Naive thymus-derived CD8-positive, alpha-beta T cell (primary cell): ENCODE measurements around the gene LRRC8D. TPM values are rescaled to one million over a fixed set of nuclear protein-coding genes. Genes with fewer than 3 reads are reported as not detected.

Source experiments
- ATAC-seq, 2 donors: fragments of 150-1000 bp; cut with Tn5 transposase in 1 of 2; sonication (Bioruptor Pico), chemical (Tn5 transposase) in 1 of 2; 1 replicate in 1 of 2; 2 replicates in 1 of 2; pipeline ENCODE4 v1.10.0; 2021; ENCODE audit warnings: mild to moderate bottlenecking in 2 of 2, moderate library complexity in 2 of 2
- POLR2A ChIA-PET: fragments of 350-600 bp; sonication (Branson Sonifier 250); formaldehyde crosslinking; loops from one replicate; lab custom pipeline; 2021; ENCODE audit warnings: antibody characterized with exemption; lab: Charles Lee
- DNase-seq, 10 donors: peaks; one replicate each; pipeline versions ENCODE4 v3.0.0 to v3.0.0-alpha.2; 2020 to 2022
- H3K27ac Mint-ChIP-seq, 10 donors: one replicate each; pipeline ENCODE4 v1.8.0; 2020 to 2022; ENCODE audit warnings: mild to moderate bottlenecking in 10 of 10, mixed read lengths in 10 of 10, moderate library complexity in 4 of 10, inconsistent platforms in 1 of 10
- H3K27me3 Mint-ChIP-seq, 5 donors: one replicate each; pipeline ENCODE4 v1.8.0; 2021 to 2022; ENCODE audit warnings: mixed read lengths in 5 of 5
- H3K36me3 Mint-ChIP-seq, 3 donors: one replicate each; pipeline ENCODE4 v1.8.0; 2020 to 2022; ENCODE audit warnings: mixed read lengths in 3 of 3, mild to moderate bottlenecking in 2 of 3, inconsistent platforms in 1 of 3
- H3K4me1 Mint-ChIP-seq, 4 donors: one replicate each; pipeline ENCODE4 v1.8.0; 2021 to 2022; ENCODE audit warnings: mixed read lengths in 4 of 4
- H3K4me3 Mint-ChIP-seq, 10 donors: one replicate each; pipeline ENCODE4 v1.8.0; 2020 to 2022; ENCODE audit warnings: mild to moderate bottlenecking in 10 of 10, mixed read lengths in 10 of 10, moderate library complexity in 6 of 10, inconsistent platforms in 1 of 10
- H3K9me3 Mint-ChIP-seq, 9 donors: one replicate each; pipeline ENCODE4 v1.8.0; 2020 to 2022; ENCODE audit warnings: mixed read lengths in 9 of 9, mild to moderate bottlenecking in 3 of 9, inconsistent platforms in 1 of 9, moderate library complexity in 1 of 9
- polyA plus RNA-seq, 3 donors: library from polyadenylated mRNA; unstranded; fragments of 300-500 nt; fragmentation: Illumina TruSeq; gene quantifications; one replicate each; pipeline ENCODE4 v1.2.3, GENCODE V29; 2021
- total RNA-seq, 8 experiments: library from RNA in 2 of 8; stranded (reverse) in 2 of 8; gene quantifications; one replicate each; pipeline ENCODE4 v1.2.3 and lab custom pipeline; 2021 to 2026

LRRC8D gene
- total and polyA plus RNA-seq, 5 experiments from 2014 or later = 37.1 to 60.0 (median 42.3) TPM

- Mint-ChIP-seq H3K4me1 (peaks cover 0 to 7% (median 3%) of the 10 kb centered on the region in 4 donors), H3K9me3 (no peaks in the 10 kb centered on the region), H3K27me3 (peaks cover 0 to 2% (median 0%) of the 10 kb centered on the region in 5 donors), H3K4me3 (no peak overlapping the region), H3K36me3 (peaks cover 0 to 4% (median 0%) of the 10 kb centered on the region in 3 donors), H3K27ac (no peak overlapping the region)
- no peak for ATAC-seq
- POLR2A ChIA-PET = interaction anchor here (0.6 to 1.0 kb wide), 3 partner anchors 11 to 156 kb away, joined by 3 to 4 read pairs (median 3); no protein-coding TSS in a partner anchor
- DNase-seq = no peak
These were observed 11.3 kb upstream of the LRRC8D start for GRCh38 chr1:89809556-89809955.

- ATAC-seq (no peak), DNase-seq (no peak)
- Mint-ChIP-seq H3K27me3 (peaks cover 0 to 2% (median 2%) of the 10 kb centered on the region in 5 donors), H3K4me1 (peaks cover 3 to 13% (median 9%) of the 10 kb centered on the region in 4 donors), H3K36me3 (peaks cover 0 to 4% (median 0%) of the 10 kb centered on the region in 3 donors), H3K9me3 (no peaks in the 10 kb centered on the region), H3K27ac (no peak overlapping the region), H3K4me3 (no peak overlapping the region)
- POLR2A ChIA-PET = interaction anchor here (0.6 kb wide), 1 partner anchor 57 kb away, joined by 3 read pairs; no protein-coding TSS in a partner anchor
These were observed 10.5 kb upstream of the LRRC8D start for GRCh38 chr1:89810302-89810701.

- Mint-ChIP-seq H3K27ac (peak overlapping the region in 1 of 10 donors; percentile 10), H3K36me3 (peaks cover 0 to 4% (median 0%) of the 10 kb centered on the region in 3 donors), H3K9me3 (no peaks in the 10 kb centered on the region), H3K4me3 (no peak overlapping the region), H3K27me3 (peaks cover 0 to 2% (median 2%) of the 10 kb centered on the region in 5 donors), H3K4me1 (peaks cover 7 to 19% (median 13%) of the 10 kb centered on the region in 4 donors)
- DNase-seq (no peak), ATAC-seq (no peak)
- POLR2A ChIA-PET = no interaction called here
These were observed 10.0 kb upstream of the LRRC8D start for GRCh38 chr1:89810880-89811279.

GRCh38 chr1:89812992-89813391 is 7.8 kb upstream of the LRRC8D start:
- Mint-ChIP-seq H3K4me3 (no peak overlapping the region), H3K27me3 (peaks cover 0 to 2% (median 2%) of the 10 kb centered on the region in 5 donors), H3K9me3 (no peaks in the 10 kb centered on the region), H3K27ac (peak overlapping the region in 1 of 10 donors; percentile 13), H3K4me1 (peaks cover 12 to 22% (median 15%) of the 10 kb centered on the region in 4 donors), H3K36me3 (peaks cover 0 to 4% (median 0%) of the 10 kb centered on the region in 3 donors)
- no peak for ATAC-seq
- POLR2A ChIA-PET = interaction anchor here (1.1 kb wide), 1 partner anchor 31 kb away, joined by 3 read pairs; no protein-coding TSS in a partner anchor
- DNase-seq = no peak

- ATAC-seq = no peak
- Mint-ChIP-seq H3K36me3 (peaks cover 0 to 4% (median 0%) of the 10 kb centered on the region in 3 donors), H3K27me3 (peaks cover 0 to 2% (median 0%) of the 10 kb centered on the region in 5 donors), H3K9me3 (no peaks in the 10 kb centered on the region), H3K27ac (no peak overlapping the region), H3K4me3 (no peak overlapping the region), H3K4me1 (peaks cover 20 to 35% (median 29%) of the 10 kb centered on the region in 4 donors)
- no peak for DNase-seq
- POLR2A ChIA-PET = interaction anchor here (1.0 kb wide), 1 partner anchor 10 kb away, joined by 3 read pairs; no protein-coding TSS in a partner anchor
These were observed 5.8 kb upstream of the LRRC8D start for GRCh38 chr1:89815040-89815439.

- Mint-ChIP-seq H3K27ac (peak overlapping the region in 3 of 10 donors; percentile 14 to 46 (median 37)), H3K27me3 (peaks cover 0 to 2% (median 0%) of the 10 kb centered on the region in 5 donors), H3K9me3 (no peaks in the 10 kb centered on the region), H3K36me3 (peaks cover 0 to 4% (median 0%) of the 10 kb centered on the region in 3 donors), H3K4me1 (peaks cover 25 to 40% (median 35%) of the 10 kb centered on the region in 4 donors), H3K4me3 (peak overlapping the region in 1 of 10 donors; percentile 2)
- no peak for ATAC-seq
- POLR2A ChIA-PET = interaction anchor here (1.0 kb wide), 1 partner anchor 10 kb away, joined by 3 read pairs; no protein-coding TSS in a partner anchor
- DNase-seq = no peak
These were observed 5.2 kb upstream of the LRRC8D start for GRCh38 chr1:89815611-89816010.

- peaks cover 0 to 2% (median 0%) of the 10 kb centered on the region in 5 donors for H3K27me3 Mint-ChIP-seq
- ATAC-seq = no peak
- H3K27ac Mint-ChIP-seq = no peak overlapping the region
- H3K4me1 Mint-ChIP-seq = peaks cover 25 to 42% (median 35%) of the 10 kb centered on the region in 4 donors
- DNase-seq = no peak
- no peak overlapping the region for H3K4me3 Mint-ChIP-seq
- no peaks in the 10 kb centered on the region for H3K9me3 Mint-ChIP-seq
- POLR2A ChIA-PET = interaction anchor here (1.0 kb wide), 1 partner anchor 11 kb away, joined by 3 read pairs; no protein-coding TSS in a partner anchor
- peaks cover 0 to 4% (median 0%) of the 10 kb centered on the region in 3 donors for H3K36me3 Mint-ChIP-seq
These were observed 4.5 kb upstream of the LRRC8D start for GRCh38 chr1:89816366-89816765.

- no peaks in the 10 kb centered on the region for H3K27me3 Mint-ChIP-seq
- peaks cover 27 to 57% (median 50%) of the 10 kb centered on the region in 4 donors for H3K4me1 Mint-ChIP-seq
- H3K4me3 Mint-ChIP-seq = peak overlapping the region; percentile 83 to 96 (median 91)
- ATAC-seq (peak; percentile 66 to 67), DNase-seq (peak; percentile 47 to 80 (median 66))
- H3K36me3 Mint-ChIP-seq = peaks cover 0 to 5% (median 2%) of the 10 kb centered on the region in 3 donors
- POLR2A ChIA-PET = interaction anchor here (0.8 to 3.4 kb wide), 11 partner anchors 8 to 211 kb away, joined by 3 to 47 read pairs (median 5); no protein-coding TSS in a partner anchor
- H3K27ac Mint-ChIP-seq = peak overlapping the region; percentile 68 to 97 (median 92)
- no peaks in the 10 kb centered on the region for H3K9me3 Mint-ChIP-seq
These were observed 683 bp downstream of the LRRC8D start for GRCh38 chr1:89821322-89822108.

GRCh38 chr1:89822109-89822962 is 1.5 kb downstream of the LRRC8D start:
- Mint-ChIP-seq H3K27ac (peak overlapping the region; percentile 68 to 97 (median 92)), H3K4me3 (peak overlapping the region; percentile 83 to 96 (median 91)), H3K4me1 (peaks cover 27 to 57% (median 48%) of the 10 kb centered on the region in 4 donors), H3K9me3 (no peaks in the 10 kb centered on the region), H3K27me3 (no peaks in the 10 kb centered on the region), H3K36me3 (peaks cover 0 to 5% (median 2%) of the 10 kb centered on the region in 3 donors)
- ATAC-seq (no peak), DNase-seq (no peak)
- POLR2A ChIA-PET = interaction anchor here (1.2 to 3.4 kb wide), 7 partner anchors 12 to 212 kb away, joined by 3 to 47 read pairs (median 10); no protein-coding TSS in a partner anchor

GRCh38 chr1:89822999-89823628 is 2.3 kb downstream of the LRRC8D start:
- no peaks in the 10 kb centered on the region for H3K9me3 Mint-ChIP-seq
- DNase-seq (no peak), ATAC-seq (no peak)
- POLR2A ChIA-PET = no interaction called here
- H3K4me3 Mint-ChIP-seq = peak overlapping the region in 4 of 10 donors; percentile 89 to 94 (median 90)
- H3K27me3 Mint-ChIP-seq = no peaks in the 10 kb centered on the region
- peaks cover 0 to 7% (median 2%) of the 10 kb centered on the region in 3 donors for H3K36me3 Mint-ChIP-seq
- H3K4me1 Mint-ChIP-seq = peaks cover 27 to 57% (median 47%) of the 10 kb centered on the region in 4 donors
- peak overlapping the region in 5 of 10 donors; percentile 9 to 86 (median 29) for H3K27ac Mint-ChIP-seq

- POLR2A ChIA-PET = interaction anchor here (0.5 kb wide), 1 partner anchor 146 kb away, joined by 4 read pairs; no protein-coding TSS in a partner anchor
- Mint-ChIP-seq H3K9me3 (no peaks in the 10 kb centered on the region), H3K27me3 (no peaks in the 10 kb centered on the region), H3K4me1 (peaks cover 27 to 52% (median 47%) of the 10 kb centered on the region in 4 donors), H3K27ac (peak overlapping the region in 6 of 10 donors; percentile 9 to 39 (median 28)), H3K4me3 (peak overlapping the region in 3 of 10 donors; percentile 1 to 12 (median 3)), H3K36me3 (peaks cover 0 to 7% (median 2%) of the 10 kb centered on the region in 3 donors)
- no peak for ATAC-seq
- no peak for DNase-seq
These were observed 3.0 kb downstream of the LRRC8D start for GRCh38 chr1:89823679-89824292.
